HepG2 (cell line): Measurements from ENCODE around the gene CTNND2. TPM values are rescaled to one million over a fixed set of nuclear protein-coding genes. Genes with fewer than 3 reads are reported as not detected.

Source experiments
- FOXC1 ChIP-seq: sonication (generic); formaldehyde crosslinking; IDR thresholded peaks from 2 replicates; pipeline ENCODE4 v1.8.0; 2022; ENCODE audit warnings: mild to moderate bottlenecking, missing genetic modification reagents, borderline replicate concordance
- ZNF574 ChIP-seq: sonication (generic); formaldehyde crosslinking; IDR thresholded peaks from 2 replicates; pipeline ENCODE4 v1.4.0; 2020; ENCODE audit warnings: missing genetic modification reagents
- polyA plus RNA-seq, 8 experiments: library from polyadenylated mRNA; depleted of rRNA in 3 of 8; stranded (reverse) in 7 of 8; unstranded in 1 of 8; fragments of >200 nt; fragmentation: Illumina TruSeq in 4 of 8; extraction: Trizol in 4 of 8; gene quantifications; 2 replicates each; pipeline versions ENCODE4 v1.2.1 to v1.2.3, GENCODE V29; 2011 to 2016; ENCODE audit warnings: low read depth in 4 of 8, missing spikeins in 1 of 8, mixed read lengths in 1 of 8; ENCODE audit not compliant: insufficient read depth in 1 of 8
- total RNA-seq, 5 experiments: library from RNA; depleted of rRNA; stranded (reverse); fragments of >200 nt; fragmentation: Illumina TruSeq; extraction: Trizol; gene quantifications; 2 replicates each; pipeline ENCODE4 v1.2.3, GENCODE V29; 2016; ENCODE audit warnings: low read depth in 1 of 5
- TF ChIP-seq, protein P1 (sequence below): sonication (generic); formaldehyde crosslinking; IDR thresholded peaks from 2 replicates; pipeline ENCODE4 v1.4.0; 2020; ENCODE audit warnings: mild to moderate bottlenecking, missing genetic modification reagents

Gene CTNND2
- total and polyA plus RNA-seq, 2 of the 13 experiments (the other 11 are each of a cell fraction or from before 2014, with no cell fraction given), result not detected

GRCh38 chr5:11646141-11646540, 258.1 kb downstream of the CTNND2 start (continued):
- TF ChIP-seq, protein P1, sequence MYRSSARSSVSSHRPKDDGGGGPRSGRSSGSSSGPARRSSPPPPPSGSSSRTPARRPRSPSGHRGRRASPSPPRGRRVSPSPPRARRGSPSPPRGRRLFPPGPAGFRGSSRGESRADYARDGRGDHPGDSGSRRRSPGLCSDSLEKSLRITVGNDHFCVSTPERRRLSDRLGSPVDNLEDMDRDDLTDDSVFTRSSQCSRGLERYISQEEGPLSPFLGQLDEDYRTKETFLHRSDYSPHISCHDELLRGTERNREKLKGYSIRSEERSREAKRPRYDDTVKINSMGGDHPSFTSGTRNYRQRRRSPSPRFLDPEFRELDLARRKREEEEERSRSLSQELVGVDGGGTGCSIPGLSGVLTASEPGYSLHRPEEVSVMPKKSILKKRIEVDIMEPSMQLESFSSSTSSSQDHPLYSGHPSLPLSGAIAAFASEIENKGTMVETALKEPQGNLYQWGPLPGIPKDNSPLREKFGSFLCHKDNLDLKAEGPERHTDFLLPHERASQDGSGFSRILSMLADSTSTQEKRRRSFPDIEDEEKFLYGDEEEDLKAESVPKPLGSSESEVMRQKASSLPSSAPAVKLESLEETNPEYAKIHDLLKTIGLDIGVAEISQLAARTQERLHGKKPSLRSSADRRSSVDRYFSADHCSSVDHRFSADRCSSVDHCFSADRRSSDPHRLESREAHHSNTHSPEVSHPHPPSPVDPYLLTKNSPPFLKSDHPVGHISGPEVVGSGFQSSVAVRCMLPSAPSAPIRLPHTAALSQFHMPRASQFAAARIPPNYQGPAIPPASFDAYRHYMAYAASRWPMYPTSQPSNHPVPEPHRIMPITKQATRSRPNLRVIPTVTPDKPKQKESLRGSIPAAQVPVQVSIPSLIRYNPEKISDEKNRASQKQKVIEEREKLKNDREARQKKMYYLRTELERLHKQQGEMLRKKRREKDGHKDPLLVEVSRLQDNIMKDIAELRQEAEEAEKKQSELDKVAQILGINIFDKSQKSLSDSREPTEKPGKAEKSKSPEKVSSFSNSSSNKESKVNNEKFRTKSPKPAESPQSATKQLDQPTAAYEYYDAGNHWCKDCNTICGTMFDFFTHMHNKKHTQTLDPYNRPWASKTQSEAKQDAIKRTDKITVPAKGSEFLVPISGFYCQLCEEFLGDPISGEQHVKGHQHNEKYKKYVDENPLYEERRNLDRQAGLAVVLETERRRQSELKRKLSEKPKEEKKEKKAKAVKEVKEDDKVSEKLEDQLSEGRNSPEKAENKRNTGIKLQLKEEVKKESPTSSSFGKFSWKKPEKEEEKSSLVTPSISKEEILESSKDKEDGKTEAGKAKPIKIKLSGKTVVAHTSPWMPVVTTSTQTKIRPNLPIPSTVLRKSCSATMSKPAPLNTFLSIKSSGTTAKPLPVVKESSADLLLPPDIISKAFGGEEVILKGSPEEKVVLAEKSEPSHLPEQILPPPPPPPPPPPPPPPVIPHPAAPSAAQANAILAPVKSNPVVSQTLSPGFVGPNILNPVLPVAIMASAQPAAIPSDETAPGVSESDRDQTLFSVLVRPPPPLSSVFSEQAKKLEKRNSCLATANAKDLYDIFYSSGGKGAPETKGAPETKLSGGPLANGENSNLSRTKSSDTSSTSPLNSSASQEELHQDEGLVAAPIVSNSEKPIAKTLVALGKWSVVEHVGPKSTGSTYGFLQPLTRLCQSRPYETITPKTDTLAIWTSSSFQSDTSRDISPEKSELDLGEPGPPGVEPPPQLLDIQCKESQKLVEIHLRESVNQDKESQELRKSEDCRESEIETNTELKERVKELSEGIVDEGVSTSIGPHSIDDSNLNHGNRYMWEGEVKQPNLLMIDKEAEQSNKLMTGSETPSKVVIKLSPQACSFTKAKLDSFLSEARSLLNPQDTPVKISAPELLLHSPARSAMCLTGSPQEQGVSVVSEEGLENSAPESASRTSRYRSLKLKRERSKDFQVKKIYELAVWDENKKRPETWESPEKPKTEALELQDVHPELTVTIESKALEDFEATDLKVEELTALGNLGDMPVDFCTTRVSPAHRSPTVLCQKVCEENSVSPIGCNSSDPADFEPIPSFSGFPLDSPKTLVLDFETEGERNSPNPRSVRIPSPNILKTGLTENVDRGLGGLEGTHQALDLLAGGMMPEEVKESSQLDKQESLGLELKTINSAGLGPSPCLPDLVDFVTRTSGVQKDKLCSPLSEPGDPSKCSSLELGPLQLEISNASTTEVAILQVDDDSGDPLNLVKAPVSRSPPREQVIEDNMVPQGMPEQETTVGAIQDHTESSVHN, result no peak
- TF ChIP-seq ZNF574 (no peak), FOXC1 (CRISPR knock-in tag) (no peak)
